Mucosa of gallbladder (tissue), 1 donor: ENCODE results near the gene ITPK1. TPM values are rescaled to one million over a fixed set of nuclear protein-coding genes. Genes with fewer than 3 reads are reported as not detected.

ENCODE experiments used
- DNase-seq: peaks from one replicate; pipeline ENCODE4 v3.0.0-alpha.2; 2020; ENCODE audit warnings: low spot score
- total RNA-seq: library from RNA; stranded (reverse); gene quantifications from one replicate; pipeline ENCODE4 v1.2.1, GENCODE V29; 2021
- donor health status: DM: no; HTN: no; CAD: no.

ITPK1 gene
- total RNA-seq, 1 donor from 2014 or later = 187 TPM

DNA sequence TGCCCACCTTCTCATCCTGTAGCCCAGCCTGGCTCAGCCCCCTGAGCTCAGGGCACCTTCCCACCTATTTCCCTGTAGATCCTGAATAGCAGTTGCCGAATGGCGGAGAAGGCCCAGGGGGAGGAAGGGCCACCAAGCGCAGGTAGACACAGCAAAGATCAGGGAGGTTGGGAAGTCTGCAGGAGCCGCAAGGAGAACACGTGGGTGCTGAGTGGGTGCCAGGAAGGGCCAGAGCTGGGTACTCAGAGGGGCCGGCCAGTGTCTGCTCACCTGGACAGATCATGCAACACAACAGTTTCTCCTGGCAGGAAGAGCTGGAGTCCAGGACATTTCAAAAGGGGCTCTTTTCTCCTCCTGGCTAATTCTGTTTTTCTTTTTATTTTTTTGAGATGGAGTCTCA, 162.2 kb downstream of the ITPK1 start:
- DNase-seq = no peak

DNA sequence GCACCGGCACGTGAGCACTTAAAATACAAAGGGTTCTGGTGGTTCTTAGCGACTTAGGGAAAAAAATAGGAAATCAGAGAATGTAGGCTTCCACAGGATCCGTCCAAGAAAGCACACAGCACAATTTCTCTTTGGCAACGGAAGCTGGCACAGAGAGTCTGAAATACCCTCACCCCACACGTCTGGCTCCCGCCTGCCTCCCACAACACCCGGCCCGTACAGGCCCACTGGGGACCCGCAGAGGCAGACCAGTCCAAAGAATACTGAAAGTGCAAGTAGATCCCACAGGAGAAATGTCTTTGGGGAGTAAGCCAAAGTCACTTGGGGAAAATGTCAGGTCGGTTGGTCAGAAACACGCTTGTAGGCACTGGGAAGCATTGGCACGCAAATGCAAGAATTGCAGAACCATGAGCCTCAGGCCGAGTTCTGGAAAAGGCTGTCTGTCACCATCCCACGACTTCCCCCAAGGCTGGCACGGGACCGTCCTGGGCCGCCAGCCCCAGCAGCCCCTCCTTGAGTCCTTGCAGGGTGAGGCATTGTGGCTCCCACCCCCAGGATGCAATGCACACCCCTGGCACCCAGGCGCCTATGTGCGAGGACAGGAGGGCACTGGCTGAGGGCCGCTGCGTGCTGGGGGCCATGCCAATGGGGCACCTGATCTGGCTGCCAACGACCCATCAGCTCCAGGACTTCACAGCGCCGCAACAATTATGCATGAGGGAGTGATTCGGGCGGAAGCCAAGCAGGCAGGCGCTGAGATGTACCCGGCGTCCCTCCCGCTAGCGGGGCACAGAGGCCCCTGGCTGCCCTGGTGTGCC, 163.0 kb downstream of the ITPK1 start:
- no peak for DNase-seq

DNA sequence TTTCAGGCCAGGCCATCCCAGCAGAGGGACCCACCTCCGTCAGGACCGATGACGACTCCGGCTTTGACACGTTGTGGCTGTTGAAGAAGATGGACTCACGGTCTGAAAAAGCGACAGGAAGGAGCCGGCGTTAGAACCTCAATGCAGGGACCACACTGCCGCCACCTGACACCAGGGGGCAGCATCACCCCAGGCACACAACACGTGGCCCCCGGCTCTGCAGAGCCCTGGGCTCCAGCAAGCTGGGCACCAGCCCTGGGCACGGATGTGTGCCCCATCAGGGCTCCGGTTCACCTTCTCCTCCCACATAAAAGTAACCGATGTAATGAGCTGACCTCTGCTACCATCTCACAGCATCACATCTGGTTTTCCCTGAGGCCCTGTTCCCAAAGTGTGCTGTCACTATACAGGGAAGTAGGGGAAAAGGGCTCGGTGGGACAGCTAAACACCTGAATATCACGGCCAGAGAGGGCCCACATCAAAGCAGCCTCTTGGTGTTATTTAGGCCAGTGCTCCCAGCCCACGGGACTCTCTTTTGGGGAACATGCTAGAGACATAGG, 163.7 kb downstream of the ITPK1 start:
- peak; percentile 80 for DNase-seq

DNA sequence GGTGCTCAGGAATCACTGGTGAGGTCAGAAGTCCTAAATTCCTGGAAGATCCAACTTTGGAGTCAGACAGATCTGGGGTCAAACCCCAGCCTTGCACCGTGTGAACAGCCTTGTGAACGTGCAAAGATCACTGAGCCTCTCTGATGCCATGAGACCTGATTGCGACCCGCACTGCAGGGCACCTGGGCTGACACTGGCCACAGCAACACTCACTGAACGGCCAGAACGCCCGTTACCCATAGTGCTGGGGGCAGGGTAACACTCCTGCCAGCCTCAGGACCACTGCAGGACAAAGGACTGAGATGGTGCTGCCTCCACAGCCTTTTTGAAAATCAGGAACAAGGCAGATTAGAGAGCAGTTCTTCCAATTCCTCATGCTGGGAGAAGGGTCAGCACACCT, 164.5 kb downstream of the ITPK1 start:
- DNase-seq = no peak

DNA sequence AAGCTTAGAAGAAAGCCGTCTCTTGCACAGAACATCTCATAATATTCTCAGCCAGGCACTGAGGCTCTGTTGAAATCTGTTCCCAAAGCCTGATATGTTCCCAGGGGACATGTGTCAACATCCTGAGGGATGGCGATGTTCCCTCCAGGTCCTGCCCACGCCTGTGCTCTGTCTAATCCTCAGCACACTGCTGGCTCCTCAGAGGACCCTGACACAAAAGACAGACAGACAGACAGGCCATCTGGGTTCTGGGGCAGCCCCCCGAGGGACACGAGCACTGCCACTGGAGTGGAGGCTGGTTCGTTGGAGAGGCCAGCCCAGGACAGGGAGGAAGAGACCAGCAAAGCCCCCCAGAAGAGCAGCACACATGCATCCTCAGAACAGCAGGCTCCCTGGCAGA, 165.0 kb downstream of the ITPK1 start:
- DNase-seq = no peak

DNA sequence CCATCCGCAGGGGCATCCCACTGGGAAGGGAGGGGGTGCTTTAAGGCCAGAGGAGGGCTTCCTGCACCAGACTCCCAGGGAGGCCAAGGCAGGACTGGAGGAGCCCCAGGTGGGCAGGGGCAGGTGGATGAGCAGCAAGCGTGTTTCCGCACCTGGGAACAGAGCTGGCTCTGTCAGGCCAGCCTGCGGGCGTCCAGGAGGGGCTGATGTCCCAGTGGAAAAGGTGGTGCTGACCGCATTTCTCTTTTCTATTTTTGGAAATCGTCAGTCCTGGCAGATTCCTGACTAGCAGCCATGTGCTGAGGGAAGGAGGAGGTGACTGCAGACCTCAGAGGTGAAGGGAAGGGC, 165.6 kb downstream of the ITPK1 start:
- no peak for DNase-seq

DNA sequence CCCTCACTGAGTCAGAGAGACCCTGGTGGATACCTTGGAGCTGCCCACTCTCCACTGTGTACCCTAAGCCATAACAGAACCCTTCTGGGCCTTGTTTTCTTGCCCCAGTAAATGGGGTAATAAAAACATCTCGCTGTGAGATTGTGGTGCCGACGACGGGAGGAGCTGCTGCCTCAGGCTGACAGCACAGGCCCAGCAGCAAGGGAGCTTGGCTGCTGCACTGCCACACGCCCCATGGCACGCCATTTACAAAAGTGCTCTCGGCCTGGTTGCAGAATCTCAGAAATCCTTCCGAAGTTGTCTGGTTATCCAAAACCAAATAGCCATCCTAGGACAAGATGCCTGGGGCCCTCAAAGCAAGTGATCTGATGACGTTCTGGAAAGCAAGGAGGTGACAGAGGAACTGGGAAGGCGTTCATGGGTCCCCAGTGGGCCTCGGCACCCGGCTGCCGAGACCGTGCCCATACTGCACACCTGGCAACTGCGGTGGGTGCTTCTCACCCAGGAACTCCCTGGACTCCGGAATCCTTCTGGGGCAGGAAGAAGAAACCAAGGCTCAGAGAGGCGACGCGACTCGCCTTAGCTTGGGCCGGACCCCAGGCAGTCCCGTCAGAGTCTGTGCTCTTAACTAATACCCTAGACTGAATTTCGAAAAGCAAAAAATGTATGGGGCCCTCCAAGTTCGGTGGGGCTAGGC, 166.1 kb downstream of the ITPK1 start:
- no peak for DNase-seq

DNA sequence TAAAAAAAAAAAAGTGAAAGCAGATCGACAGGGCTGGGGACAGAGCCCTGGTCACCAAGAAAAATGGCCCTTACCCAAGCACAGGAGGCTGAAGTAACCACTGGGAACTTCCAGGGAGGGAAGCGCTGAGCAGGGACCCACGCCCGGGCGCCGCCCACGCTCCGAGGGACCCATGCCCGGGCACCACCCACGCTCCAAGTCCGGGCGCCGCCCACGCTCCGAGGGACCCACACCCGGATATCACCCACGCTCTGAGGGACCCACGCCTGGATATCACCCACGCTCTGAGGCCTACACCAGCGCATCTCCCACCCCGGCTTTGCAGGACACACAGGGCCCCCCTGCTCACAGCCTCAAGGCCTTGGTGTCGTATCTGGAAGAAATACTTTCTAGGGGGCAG, 167.1 kb downstream of the ITPK1 start:
- no peak for DNase-seq

DNA sequence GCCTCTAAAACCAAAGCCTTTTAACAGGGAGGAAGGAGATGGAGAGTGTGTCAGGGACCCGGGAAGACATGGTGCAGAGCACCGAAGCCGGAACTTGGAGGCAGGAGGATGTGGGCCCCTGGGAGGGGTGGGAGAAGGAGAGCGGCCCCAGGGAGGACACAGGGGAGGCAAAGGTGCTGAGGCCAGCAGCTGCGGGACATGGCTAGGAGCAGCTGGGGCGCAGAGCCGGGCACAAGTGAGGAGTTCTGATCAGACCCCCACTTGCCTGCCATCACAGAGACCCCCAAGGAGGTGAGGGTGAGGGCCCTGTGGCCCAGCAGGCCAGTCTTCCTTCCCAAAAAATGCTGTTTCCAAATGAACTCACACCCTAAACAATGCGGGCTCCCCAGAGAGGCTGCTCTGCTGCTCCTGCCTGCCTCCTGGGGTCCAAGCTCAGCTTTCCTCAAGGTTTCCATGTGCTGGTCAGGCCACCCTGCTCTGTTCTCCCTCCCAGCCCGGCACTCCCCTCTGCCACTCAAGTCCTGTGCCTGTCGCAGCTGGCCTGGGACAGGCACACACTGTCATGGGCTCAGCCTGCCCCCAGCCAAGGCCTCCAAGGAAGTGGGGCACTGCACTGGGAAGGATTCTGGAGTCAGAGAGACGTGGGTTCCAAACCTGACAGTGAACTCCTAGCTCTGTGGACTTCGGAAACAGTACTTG, 168.7 kb downstream of the ITPK1 start:
- no peak for DNase-seq

DNA sequence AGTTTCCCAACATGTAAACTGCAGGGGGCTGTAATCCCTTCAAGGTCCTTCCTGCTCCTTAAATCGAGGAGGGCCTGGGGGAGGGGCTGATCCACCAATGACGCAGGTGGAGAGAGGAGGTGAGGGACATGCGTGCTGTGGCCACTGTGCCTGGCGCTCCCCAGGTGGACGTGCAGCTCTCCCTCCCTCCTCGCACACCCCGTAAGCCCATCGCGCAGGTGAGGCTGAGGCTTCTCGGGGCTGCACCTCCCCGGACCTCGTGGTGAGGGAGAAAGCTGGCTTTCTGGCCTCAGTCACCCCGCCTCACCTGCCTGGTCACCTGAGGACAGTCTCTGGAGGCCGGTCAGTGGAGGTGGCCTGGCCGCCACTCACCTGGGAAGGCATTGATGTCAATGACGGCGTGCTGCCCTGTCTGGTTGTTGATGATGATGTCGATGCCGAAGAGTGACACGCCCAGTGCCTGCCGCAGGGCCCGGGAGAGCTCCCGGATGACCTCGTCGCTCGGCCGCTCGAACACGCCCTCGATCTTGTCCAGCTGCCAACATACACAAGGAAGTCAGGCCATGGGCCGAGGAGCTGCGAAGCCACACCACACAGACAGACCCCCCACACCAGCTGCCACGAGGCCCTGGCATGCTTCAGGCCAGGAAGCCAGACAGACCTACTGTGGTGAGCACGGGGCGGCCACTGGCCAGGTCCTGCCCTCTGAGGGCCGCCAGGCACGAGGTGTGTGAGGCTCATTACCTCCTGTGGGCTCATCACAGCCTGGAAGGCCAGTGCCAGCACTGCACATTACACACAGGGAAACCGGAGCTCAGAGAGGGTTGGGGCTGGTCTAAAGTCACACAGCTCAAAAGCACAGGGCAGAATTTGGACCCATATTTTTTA, 169.5 kb downstream of the ITPK1 start:
- peak; percentile 93 for DNase-seq

DNA sequence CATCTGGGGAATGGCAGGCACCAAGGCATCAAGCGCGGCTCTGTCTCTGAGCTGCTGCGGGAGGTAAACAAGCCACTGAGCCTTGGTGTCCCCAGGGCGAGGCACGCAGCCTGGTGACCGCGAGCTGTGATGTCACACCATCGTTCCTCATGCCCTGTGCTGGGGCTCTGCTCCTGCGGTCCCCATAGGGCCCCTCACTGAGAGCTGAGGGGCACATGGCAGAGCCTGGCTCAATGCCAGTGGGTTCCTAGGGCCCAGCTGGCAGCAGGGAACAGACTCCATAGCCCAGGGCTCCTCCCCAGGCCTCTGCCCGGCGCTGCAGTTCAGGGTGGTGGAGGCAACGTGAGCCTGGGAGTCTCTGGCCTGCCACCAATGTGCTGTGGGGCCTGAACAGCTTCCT, 170.2 kb downstream of the ITPK1 start:
- DNase-seq = peak; percentile 16

DNA sequence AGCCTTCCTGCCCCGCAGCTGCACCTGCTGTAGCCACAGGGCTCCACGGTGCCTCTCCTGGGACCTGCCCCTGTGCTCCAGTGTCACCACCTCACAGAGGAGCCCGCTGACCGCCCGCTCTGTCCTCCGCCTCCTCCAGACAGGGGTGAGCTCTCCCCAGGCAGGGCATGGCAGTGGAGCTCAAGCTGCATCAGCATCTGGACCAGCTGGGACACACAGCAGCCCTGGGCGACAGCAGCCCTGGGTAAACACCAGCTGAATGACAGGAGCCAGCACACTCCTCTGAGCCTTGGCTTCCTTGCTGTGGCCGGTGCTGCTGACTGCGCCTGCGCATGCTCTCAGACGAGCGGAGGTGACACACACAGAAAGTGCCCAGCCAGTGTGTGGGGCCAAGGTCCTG, 170.7 kb downstream of the ITPK1 start:
- DNase-seq = peak; percentile 86

DNA sequence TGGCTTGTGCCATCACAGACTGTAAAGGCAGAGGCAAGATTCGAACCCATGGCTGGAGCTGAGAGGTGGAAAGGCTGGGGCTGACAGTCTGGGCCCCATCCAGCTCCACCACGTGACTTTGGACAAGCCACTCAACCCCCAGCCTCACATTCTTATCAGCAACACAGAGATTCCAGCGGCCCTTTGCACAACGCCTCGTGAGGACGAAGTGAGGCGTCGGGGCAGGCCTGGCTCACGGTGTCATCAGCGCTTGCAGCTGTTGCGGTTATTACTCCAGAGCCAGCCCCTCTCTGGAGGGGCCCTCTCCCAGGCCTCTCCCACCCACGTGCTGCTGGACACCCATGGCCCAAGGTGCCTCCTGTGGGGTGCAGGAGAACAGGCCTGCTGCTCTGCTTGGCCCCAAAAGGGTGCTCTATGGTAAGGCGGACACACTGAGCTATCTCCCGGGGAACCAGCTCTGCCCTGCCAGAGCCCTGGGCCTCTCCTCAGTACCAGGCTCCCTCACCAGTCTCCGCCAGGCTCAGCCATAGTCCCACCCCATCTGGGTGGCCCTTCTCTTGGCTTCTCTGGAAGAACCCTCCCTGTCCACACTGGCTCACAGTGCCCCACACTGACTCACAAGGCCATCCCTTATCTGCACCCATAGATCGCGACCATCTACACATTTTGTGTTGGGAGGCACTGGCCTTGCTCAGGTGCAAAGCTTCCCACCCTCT, 171.7 kb downstream of the ITPK1 start:
- no peak for DNase-seq

DNA sequence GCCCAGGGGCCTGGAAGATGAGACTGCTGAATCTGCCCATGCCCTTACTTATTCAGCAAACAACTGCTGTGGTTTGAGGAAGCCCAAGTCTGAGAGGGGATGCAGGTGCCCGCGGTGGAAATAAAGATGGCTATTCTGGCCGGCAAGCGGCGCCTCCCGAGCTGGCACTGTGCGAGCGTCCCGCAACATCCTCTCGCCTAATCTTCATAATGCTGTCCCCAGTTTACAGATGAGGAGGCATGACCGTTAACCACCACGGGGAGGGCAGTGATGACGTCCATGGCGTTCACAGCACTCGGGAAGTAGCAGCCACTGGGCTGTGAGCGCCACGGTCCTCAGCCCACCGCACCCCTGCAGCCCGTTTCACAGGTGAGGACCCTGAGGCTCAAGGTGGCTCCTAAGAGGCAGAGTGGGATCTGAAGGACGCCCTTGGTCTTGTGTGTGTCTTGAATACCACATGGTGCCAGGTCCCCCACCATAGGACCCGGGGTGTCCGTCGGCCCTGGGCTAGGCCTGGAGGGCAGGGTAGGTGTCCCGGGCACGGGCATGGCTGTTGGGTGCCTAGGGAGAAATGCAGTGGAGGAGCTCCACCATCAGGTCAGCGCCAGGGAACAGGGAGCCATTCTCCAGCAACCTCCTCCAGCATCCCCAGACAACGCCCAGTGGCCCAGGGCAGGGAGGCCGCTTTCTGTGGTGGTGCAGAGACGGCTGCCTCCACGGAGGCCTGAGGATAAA, 172.6 kb downstream of the ITPK1 start:
- no peak for DNase-seq

DNA sequence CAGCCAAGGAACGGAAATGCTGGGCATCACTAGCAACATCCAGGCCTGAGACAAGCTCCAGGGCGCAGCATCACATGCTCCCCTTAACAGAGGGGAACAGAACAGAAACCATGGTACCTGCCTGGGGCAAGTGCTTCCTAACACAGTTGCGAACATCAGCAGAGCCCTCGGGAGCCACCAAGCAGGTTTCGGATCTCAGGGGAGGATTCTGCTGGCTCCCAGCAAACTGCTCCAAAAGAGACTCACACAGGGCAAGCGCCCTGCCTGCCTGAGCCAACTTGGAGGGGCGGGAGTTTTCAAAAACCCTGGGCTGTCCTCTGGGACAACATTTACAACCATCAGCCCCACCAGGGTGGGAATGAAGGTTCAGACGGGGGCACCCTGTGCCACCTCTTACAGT, 173.1 kb downstream of the ITPK1 start:
- no peak for DNase-seq

DNA sequence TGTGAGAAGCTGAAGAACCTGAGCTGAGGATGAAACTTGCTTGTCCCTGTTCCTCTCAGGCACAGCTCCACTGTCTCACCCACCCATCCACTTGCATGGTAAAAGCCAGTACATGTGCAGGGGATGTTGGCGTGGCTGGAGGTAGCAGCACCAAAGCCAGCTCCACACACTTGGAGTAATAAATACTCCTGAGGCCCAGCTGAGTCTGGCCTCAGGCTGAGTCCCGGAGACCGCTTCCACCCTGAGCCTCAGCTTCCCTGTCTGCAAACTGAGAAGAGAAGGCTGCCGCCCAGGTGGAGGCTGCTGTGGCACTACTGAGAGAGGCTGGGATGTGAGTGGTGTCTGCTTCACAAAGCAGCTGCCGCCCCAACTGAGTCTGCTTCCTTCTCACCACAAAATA, 173.6 kb downstream of the ITPK1 start:
- DNase-seq = no peak

DNA sequence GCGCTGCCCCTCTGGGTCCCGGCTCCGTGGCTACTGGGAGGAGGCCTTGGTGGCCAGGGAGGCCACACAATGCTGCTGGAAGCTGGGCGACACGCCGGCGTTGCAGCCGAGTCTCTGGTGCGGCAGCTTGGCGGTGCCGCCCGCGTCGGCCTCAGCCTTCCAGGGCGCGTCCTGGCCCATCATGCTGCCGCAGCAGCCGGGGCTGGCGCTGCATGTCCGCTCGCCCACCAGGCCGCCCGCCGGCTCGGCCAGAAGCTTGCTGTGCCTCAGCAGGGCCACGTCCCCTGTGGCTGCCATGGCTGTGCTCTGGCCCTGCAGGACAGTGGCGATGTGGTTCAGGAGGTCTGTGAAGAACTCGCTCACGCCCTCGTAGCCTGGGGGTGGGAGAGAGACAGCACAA, 174.2 kb downstream of the ITPK1 start:
- DNase-seq = no peak

DNA sequence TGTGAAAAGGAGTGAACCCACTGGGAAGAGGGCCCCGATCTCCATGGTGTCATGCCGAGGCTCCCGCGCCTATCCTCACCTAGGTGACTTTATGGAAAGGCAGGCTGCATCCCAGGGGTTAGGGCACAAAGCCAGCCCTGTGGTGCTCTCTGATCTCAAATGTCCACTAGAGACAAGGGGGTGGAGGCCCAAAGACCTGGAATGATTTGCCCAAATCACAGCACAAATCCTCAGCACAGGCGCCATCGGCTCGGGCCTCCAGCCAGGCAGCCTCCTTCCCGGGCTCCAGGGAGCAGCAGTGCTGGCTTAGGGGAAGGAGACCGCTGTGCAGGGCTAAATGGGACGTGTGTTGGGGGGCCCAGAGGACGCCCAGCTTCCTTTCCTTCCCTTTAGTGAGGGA, 175.2 kb downstream of the ITPK1 start:
- no peak for DNase-seq

DNA sequence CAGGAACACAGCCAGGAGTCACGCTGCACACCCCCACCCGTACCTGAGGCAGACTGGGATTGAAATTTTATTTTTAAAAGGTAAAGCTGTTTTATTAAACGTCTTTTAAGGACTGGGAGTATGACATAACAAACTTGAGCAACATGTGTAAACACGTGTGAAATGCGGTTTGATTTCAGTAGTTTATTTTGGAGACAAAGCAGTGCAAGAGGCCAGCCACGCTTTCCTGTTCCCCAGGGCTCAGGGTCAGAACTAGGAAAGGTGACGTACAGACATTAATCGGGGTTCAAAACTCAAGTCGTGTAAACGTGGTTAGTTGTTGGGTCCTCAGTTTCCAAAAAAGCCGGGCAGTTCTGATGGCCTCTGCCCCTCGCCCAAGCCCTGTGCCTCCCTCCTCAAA, 176.0 kb downstream of the ITPK1 start:
- no peak for DNase-seq
